HG03103 (cell line): ENCODE results near the gene SERPINI1.

Experiments used
- ATAC-seq: cut with Tn5 transposase; IDR thresholded peaks from one replicate; pipeline ENCODE4 v1.9.1; 2021; ENCODE audit warnings: low read depth; ENCODE audit not compliant: unreplicated experiment

Gene SERPINI1

DNA sequence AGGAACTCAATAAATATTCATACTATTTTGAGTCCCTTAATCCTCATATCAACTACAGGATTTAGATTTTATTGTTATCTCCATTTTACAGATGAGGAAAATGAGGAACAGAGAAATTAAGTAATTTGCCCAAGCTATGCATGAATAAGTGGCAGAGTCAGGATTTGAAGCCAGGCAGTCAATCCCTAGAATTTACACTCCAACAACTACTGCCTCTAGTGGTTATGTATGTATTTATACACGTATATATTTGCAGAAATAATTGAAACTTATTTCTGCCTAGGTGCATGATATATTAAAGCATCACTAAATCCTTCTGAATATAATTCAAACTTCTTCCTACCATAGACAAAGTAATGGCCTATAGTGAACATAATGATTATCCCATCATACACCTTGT is 137.4 kb downstream of the SERPINI1 start:
- no peak for ATAC-seq

DNA sequence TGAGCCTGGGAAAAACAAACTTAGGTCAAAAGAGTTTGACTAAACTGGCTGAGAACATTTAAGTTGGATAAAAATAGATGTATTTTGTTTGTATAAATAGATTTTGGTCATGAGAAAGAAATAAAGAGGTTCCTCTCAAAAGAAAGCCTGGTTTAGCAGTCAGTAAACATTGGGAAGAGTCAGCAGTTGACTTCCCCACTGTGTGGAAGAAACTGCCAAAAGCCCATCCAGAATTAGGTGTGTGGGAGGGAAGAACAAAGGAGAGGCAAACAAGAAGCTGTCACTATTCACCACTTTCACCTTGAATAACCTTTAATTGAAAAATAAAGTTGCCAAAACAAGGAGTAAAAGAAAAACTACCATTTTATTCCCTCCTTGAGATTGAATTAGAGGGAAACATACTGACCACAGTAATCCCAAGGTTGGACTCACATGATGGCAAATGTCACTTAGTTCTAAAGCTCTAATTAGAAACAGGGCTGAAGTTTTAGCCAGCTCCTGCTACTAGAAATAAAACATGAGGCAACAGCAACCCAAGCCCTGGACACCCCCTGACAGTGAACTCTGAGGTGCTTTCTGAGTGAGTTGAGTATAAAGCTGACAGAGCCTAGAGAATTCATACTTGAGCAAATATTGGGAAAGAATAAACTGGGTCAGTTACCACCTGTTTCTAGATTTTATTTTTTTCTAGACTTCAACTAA is 139.3 kb downstream of the SERPINI1 start:
- ATAC-seq = no peak
